ENCODE measurements around the gene PAFAH1B2. TPM values are rescaled to one million over a fixed set of nuclear protein-coding genes. Genes with fewer than 3 reads are reported as not detected.
A peak's percentile ranks its signal among the peaks of the same experiment; 100 is the strongest.
"Not testable (repeated sequence)": the region's sequence is repeated elsewhere in the genome, so short reads cannot be mapped to it uniquely, and the experiment has no call there.

PAFAH1B2 gene
- total RNA-seq, 1 experiment from 2014 or later, result 117 TPM

- DNase-seq (ENCODE audit: low read depth), result peak; percentile 67
These were observed 57.7 kb downstream of the PAFAH1B2 start for GRCh38 chr11:117201658-117202305.

DNA sequence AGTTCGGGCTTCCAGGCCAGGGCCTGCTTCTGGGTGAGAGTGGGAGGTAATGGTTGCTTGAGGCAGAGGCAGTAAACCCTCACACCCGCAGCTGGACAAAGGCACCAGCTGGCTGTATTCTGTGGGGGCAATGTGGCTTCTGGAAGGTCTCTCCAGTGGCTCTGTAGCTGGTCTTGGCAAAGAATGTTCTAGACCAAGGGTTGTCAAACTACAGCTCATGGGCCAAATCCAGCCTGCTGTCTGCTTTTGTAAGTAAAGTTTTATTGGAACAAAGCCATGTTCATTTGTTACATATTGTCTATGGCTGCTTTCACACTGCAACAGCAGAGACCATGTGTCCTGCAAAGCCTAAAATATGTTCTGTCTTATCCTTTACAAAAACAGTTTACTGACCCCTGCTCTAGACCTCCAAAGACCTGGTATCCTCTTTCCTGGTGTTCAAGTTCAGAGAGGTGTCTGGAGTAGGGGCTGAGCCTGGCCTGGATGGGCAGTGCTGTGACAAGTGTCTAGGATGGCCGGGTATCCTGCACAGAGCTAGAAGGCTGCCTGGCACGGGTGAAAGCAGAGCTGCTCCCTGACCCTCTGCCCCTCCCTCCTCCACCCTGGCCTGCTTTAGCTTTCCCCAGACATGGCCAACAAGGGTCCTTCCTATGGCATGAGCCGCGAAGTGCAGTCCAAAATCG, 58.4 kb downstream of the PAFAH1B2 start:
- no peak for DNase-seq (ENCODE audit: low read depth)

- DNase-seq (ENCODE audit: low read depth), result no peak
These were observed 59.0 kb downstream of the PAFAH1B2 start for GRCh38 chr11:117203069-117203407.

DNA sequence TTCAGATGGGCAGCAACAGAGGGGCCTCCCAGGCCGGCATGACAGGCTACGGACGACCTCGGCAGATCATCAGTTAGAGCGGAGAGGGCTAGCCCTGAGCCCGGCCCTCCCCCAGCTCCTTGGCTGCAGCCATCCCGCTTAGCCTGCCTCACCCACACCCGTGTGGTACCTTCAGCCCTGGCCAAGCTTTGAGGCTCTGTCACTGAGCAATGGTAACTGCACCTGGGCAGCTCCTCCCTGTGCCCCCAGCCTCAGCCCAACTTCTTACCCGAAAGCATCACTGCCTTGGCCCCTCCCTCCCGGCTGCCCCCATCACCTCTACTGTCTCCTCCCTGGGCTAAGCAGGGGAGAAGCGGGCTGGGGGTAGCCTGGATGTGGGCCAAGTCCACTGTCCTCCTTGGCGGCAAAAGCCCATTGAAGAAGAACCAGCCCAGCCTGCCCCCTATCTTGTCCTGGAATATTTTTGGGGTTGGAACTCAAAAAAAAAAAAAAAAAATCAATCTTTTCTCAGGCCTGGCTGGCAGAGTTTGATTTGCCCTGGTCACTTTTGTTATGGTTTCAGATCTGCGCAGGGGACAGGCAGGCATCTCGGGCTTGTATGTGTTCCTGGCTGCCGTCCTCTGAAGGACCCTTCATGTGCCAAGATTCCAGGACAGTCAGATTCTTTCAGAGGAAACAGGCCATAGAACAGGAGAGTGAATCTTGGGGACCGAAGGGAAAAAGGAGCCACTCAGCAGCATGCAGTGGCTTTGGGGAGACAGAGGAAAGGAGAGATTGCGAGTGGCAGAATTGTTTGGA, 60.4 kb downstream of the PAFAH1B2 start:
- DNase-seq (ENCODE audit: low read depth), result no peak

- no peak for DNase-seq (ENCODE audit: low read depth)
These were observed 61.2 kb downstream of the PAFAH1B2 start for GRCh38 chr11:117205211-117205818.

GRCh38 chr11:117206111-117206510, 62.0 kb downstream of the PAFAH1B2 start:
- DNase-seq (ENCODE audit: low read depth), result not testable (repeated sequence)

DNA sequence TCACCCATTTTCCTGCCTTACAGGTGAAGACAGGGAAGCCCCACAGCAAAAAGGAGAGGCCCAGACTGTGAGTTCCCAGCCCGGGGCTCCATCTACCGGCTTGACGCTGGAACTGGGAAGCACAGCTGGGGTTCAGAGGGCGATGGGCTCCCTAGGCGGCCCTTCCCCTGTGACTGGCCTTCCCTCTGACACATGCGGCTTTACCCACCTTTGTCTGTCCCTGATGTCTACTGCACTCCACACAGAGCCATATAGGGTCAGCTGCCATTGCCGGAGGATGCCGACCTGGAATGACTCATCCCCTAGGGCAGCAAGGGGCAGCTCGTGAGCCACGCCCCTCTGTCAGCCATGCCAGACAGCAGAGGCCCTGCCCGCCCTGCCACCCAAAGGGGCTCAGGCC, 62.8 kb downstream of the PAFAH1B2 start:
- not testable (repeated sequence) for DNase-seq (ENCODE audit: low read depth)

DNA sequence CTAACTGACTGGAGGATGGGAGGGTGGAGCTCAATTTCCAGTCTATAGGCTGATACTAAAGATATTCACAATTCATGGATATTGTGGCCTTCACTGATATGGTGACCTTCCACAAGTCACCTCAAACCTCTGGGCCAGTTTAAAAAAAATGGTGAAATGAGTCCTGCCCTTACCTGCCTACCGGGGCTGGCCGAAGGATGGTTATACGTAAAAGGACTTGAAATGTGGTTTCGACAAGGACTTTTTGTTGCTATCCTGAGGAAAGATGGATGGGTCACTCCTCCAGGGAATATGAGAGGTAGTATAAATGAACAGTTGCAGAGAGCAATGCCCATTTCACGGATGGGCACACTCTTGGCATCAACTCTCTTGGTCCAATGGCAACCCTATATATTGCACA, 63.4 kb downstream of the PAFAH1B2 start:
- not testable (repeated sequence) for DNase-seq (ENCODE audit: low read depth)

- not testable (repeated sequence) for DNase-seq (ENCODE audit: low read depth)
These were observed 64.6 kb downstream of the PAFAH1B2 start for GRCh38 chr11:117208710-117209109.

DNA sequence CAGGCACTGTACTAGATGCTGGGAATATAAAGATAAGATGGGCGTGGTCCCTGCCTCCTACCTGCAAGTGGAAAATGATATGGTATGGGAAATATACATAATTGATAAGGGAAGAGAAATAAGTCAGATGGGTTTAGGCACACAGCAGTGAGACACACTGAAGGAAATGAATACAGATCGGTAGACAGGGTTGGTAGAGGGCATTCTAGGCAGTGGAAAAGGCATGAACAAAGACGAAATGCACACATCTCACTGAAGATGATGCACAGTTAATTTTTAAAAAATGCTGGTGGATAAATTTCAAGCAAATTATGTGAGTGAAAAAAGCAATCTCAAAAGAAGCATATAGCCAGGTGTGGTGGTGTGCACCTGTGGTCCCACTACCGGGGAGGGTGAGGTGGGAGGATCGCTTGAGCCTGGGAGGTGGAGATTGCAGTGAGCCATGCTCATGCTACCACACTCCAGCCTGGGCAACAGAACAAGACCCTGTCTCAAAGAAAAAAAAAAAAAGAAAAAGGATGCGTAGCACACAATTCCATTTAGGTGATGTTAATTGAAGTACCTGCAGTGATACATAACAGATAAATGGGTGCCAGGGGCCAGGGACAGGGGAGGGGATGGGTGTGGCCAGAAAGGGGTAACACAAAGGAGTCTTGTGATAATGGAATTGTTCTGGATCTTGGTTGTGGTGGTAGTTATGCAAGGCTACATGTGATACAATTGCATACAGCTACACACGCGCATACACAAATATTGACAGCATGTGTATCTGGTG, 65.5 kb downstream of the PAFAH1B2 start:
- not testable (repeated sequence) for DNase-seq (ENCODE audit: low read depth)

GRCh38 chr11:117210620-117211019, 66.5 kb downstream of the PAFAH1B2 start:
- DNase-seq (ENCODE audit: low read depth), result no peak

- no peak for DNase-seq (ENCODE audit: low read depth)
These were observed 68.7 kb downstream of the PAFAH1B2 start for GRCh38 chr11:117212697-117213355.

DNA sequence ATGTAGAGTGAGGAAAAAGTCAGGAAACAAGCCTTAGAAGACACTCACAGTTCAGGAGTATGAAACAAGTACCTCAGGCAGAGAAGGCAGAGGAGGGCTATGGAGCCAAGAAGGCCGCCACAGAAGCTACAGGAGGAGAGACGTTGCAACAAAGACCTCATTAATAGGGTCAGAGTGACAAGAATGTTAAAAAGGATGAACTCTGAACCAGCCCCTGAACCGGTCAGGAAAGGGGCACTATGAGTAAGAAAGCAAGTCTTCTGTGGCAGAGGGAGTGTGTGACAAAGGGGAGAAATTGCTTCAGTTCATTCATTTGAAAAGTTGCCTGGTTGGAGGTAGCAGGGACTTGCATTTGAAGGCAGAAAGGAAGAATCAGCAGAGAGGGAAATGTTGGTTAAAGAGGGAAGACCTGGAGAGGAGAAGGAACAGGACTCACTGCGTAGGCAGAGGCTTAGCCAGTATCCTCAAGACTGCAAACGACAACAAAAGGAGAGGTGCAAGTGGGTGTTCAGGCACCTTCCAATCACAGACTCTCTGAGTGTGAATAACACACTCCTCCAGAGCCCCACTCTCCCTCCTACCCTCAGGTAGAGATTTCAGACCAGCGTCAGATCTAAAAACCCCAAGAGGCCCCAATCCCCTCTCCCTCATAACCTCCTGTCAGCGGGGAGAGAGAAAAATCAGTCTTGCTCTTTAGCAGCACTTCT, 70.5 kb downstream of the PAFAH1B2 start:
- no peak for DNase-seq (ENCODE audit: low read depth)

DNA sequence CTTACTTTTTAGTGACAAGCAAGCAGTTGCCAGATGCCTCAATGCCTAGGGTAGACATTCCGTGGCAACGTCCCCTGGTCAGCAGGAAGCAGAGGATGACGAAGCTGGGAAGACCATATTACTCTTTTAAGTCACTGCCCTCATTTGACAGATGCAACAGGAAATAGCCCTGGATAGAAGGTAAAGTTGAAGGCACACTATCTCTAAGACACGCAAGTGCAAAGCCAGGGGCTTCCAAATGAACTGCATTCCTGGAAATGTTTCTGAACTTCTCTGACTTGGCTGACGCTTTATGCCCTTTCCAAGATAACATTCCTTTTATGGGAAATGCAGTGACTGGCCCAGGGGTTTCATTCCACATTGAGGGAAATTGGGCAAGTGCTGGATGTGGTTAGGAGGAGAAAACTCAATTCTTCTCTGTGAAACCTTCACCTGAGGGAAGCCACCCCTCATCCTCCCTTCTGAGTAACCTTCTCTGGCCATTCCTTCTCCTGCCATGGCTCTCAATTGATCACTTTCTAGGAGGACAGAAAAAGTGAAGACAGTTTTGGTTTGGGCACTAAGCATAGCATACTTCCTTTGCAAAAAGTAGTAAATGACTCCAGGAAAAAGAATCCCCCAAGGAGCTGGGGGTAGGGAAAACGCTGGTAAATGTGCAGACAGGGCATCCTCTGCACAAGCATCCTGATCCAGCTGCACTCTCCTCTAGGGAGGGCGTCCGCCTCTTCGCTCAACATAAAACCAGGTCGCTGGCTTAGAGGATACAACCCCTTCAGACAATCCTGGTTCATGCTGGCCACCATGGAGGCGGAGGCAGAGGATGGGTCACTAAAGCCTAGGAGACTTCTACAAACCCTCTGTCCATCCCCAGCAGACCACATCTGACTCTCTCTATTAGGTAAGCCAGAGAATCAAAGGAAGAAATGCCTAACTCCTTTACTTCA, 73.3 kb downstream of the PAFAH1B2 start:
- DNase-seq (ENCODE audit: low read depth), result peak; percentile 53

DNA sequence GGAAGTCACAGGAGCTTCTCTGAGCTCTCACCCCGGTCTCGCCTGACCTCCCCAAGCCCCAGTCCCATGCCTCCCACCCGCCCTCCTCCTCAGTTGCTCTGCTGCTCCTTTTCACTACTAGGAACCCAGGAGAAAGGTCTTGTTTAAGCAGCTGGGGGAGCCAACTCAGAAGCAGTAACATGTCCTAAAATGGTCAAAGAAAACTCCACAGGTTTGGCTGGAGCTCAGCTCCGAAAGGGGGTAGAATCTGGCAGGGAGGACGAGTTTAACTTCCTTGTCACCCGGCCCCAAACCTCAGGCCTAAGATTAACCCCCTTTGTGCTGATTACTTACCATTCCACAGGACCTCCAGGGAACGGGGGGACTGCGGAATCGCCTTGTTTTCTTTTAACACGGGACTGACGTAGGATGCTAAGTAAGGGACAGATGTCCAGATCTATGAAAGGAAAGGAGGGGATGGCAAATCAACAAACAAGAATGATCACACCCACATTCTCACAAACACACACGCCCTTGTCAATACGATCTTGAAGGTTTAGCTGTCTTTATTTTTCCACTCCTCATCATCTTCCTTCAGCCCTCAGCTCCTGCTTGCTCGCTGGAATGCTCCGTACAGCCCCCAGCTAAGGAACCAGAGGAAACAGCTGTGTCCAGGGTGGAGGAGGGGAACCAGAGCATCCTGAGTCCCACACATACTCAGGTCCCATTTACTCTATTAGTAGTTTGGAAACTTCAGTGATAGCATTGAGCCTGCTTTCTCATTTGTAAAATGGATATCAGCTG, 74.2 kb downstream of the PAFAH1B2 start:
- peak; percentile 51 for DNase-seq (ENCODE audit: low read depth)

DNA sequence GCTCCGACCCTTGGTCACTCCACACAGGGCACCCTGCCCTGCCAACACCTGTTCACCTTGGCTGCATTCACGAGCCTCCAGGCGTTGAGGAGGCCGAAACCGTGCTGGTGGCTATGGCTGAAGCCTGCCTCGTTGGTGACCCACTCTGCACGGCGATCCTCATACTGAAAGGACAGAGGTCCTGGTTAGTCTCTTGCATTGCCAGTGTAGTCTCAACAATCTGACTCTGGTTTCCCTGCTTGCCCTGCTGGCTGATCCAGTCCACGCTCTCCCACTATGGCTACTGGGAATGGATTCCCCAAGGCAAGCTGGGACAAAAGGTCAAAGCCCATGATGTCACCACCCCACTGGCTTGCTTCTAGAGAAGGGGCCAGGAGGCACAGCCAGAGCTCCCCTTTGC, 74.9 kb downstream of the PAFAH1B2 start:
- no peak for DNase-seq (ENCODE audit: low read depth)

- DNase-seq (ENCODE audit: low read depth), result no peak
These were observed 75.4 kb downstream of the PAFAH1B2 start for GRCh38 chr11:117219455-117219854.

GRCh38 chr11:117219995-117220394, 75.9 kb downstream of the PAFAH1B2 start:
- DNase-seq (ENCODE audit: low read depth), result no peak

Data from LHCN-M2 (cell line).